ENCODE measurements around the gene UBR3.
"Not testable (repeated sequence)": the region's sequence is repeated elsewhere in the genome, so short reads cannot be mapped to it uniquely, and the experiment has no call there.

Gene UBR3

DNA sequence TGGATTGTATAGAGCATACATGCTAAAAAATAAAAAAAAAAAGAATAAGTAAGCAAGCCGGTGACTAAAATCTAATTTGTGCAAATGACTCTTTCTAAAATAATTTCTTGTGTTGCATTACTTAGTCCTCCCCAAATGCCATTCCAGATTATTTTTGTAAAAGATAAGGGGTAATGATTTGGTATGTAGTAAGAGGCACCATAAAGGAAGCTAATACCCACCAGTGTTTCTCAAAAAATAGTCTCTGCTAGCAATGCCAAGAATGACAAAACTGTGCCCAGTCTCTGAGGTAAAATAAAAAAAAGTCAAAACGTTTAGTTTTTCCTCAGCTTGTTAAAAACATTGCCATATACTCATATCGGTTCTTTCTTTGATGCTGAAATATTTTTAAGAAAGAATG is 5.2 kb upstream of the UBR3 start:
- DNase-seq (ENCODE audit: low spot score) = no peak

GRCh38 chr2:169822785-169823392 is 4.4 kb upstream of the UBR3 start:
- DNase-seq (ENCODE audit: low spot score) = no peak

DNA sequence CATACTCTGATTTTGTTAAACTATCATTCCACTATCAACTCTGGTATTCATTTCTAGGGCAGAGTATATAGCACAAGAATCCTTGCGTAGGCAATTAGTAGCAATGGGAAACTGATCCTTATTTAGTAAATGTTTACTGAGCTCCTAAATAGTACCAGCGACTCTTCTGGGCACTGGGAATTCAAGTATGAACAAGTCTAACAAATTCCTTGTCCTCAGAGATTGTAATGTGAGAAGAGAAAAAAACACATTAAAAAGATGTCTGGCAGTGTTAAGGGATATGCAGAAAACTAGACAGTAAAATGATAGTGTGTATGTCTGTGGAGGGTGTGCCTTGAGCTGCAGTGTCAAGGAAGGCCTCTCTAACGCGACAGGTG is 3.3 kb upstream of the UBR3 start:
- no peak for DNase-seq (ENCODE audit: low spot score)

GRCh38 chr2:169824373-169825333 is 2.6 kb upstream of the UBR3 start, which contains the start of gene METTL5:
Gene METTL5, minus strand, starts transcription at chr2:169824905. Its CDS starts 308 bp downstream, at chr2:169824597.
- DNase-seq (ENCODE audit: low spot score) = peak; percentile 85

DNA sequence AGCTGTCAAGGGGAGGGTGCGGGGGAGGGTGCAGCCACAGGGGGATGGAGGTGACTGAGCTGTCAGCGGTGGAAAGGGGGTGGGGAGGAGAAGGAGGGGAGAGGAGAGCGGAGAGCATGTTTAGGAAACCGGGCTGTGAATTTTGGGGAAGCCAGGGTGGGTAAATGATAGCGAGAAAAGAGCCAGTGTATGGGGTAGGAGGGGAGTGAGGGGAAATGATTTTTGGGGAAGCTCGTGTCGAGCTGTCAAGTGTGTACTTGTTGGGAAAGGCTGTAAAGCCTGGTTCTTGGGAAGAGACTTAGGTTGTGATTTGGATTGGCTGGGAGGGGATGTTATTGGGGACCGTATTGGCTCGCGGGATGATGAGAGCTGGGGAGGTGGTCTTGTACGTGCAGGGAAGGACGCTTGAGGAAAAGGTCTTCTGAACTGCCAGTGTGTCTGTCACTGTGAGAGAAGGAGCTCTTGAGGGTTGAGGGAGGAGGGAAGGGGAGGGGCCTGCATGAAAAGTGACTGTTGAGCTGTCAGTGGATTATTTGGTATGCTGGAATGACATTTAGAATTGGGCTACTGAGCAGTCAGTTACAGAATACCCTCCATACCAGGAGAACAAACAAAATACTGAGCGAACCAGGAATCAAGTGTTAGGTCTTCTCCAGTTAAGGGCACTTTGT is 1.0 kb downstream of the UBR3 start:
- DNase-seq (ENCODE audit: low spot score) = peak; percentile 62

DNA sequence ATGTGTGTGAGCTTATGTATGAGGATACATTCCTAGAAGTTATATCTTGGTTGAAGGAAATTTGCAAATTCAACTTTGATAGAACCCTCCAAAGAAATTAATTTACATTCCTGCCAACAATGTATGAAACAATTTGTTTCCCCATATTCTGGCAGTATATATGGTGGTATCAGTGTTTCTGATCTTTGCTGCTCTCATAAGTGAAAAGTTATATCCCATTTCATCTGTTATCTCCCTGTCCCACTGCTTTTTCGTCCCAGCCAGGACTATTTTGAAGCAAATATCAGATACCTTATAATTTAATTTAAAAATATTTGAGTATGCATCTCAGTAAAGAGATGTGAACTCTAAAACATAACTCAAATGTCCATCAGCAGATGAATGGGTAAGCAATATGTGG is 7.1 kb downstream of the UBR3 start:
- DNase-seq (ENCODE audit: low spot score) = no peak

GRCh38 chr2:169838743-169839489 is 11.7 kb downstream of the UBR3 start:
- no peak for DNase-seq (ENCODE audit: low spot score)

DNA sequence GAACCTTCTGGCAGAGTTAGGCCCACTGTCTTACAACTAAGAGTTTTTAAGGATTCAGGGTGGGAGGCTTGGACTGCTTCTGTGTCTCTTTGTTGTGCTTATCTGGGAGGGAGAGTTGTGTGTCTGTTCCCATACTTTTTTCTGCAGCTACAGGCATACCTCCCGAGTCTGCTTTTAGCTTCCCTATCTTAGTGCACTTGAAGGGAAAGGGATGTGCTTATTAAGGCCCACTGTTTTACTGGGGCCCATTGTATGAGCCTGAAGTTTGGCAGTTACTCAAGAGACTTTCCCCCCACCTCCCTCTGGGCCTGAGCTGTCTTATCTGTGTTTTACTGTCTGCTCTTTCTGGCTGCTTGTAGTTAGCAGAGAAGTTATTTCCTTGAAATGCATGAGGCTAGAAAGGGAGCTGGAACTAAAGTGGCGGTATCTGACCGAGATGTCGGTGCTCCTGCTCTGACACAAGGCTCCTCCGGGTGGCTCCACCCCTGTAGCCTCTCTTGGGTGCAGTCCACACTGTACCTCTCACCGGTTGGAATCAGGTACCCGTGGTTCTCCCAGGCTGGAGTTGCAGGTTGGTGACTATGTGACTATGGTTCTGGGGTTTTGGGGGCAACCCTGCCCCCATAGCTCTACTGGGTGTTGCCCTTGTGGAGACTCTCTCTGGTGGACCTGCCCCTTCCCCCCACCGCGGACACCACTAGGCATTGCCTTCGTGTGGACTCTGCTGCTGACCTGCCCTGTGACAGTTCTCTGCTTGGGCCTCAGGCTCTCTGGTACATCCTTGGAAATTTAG is 12.9 kb downstream of the UBR3 start:
- no peak for DNase-seq (ENCODE audit: low spot score)

DNA sequence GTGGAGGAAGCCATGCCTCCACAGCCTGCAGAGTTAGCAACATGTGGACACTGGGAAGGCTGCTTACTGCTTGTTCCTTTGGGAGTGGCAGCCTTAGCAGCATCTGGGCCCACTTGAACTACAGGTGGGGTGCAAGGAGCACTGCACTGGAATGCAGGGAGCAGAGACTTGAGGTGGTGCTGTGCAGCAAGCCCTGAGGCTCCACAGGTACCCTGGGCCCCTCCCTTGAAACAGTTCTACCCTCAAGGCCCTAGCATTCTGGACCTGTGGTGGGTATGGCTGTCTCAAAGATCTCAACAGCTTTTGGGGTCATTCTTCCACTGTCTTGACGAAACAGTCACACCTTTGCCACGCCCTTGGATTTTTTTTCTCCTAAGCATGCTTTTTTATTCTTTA is 13.5 kb downstream of the UBR3 start:
- no peak for DNase-seq (ENCODE audit: low spot score)

DNA sequence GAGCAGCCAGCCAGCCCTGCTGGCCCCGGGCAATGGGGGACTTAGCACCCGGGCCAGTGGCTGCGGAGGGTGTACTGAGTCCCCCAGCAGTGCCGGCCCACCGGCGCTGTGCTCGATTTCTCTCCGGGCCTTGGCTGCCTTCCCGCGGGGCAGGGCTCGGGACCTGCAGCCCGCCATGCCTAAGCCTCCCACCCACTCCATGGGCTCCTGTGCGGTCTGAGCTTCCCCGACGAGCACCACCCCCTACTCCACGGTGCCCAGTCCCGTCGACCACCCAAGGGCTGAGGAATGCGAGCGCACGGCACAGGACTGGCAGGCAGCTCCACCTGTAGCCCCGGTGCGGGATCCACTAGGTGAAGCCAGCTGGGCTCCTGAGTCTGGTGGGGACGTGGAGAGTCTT is 14.4 kb downstream of the UBR3 start:
- DNase-seq (ENCODE audit: low spot score) = not testable (repeated sequence)

- DNase-seq (ENCODE audit: low spot score) = no peak
Measured at GRCh38 chr2:169845016-169845415, 17.8 kb downstream of the UBR3 start.

DNA sequence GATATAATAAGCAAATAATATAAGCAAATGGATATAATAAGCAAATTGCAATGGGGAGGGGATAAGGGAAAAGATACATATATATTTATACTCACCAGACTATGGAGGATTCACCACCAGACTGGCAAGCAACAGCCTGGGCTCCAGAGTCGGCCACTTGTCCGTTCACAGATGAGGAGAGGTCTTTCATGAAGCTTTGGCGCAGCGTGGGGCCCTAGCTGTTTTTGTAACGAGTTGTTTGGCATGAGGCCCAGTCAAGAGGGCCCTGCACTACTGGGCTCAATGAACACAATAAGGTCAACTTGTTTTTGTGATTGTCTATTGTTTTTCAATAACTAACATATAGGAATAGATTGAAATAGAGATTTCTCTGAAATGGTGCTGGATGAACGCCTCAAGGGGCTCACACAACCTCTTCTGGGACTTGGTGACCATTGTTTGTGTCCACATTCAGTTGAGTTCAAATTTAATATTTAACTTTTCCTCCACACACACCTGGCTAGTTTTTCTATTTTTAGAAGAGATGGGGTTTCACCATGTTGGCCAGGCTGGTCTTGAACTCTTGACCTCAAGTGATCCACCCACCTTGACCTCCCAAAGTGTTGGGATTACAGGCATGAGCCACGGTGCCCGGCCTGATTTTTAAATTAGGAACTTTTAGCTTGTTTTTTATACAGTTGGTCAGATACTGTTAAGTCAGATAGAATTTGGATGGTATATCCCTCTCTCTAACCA is 21.9 kb downstream of the UBR3 start:
- not testable (repeated sequence) for DNase-seq (ENCODE audit: low spot score)

DNA sequence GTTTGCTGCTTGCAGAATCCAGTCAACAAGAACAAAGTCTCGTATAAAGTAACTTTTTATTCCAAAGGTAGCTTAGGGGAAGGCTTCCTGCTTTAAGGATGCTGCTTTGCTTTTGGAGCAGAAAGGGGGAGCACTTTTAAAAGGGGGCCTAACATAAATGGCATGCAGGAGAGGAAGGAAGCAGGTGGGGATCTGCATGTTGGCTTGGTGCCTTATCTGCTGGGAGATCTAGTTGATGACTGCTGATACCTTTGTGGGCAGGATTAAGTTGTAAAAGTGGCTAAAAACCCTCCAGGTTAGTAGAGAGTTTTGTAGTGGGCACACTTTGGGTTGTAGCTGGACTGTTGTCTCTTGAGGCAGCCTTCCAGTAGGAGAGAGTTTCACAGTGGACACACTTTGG is 22.5 kb downstream of the UBR3 start:
- DNase-seq (ENCODE audit: low spot score) = no peak

DNA sequence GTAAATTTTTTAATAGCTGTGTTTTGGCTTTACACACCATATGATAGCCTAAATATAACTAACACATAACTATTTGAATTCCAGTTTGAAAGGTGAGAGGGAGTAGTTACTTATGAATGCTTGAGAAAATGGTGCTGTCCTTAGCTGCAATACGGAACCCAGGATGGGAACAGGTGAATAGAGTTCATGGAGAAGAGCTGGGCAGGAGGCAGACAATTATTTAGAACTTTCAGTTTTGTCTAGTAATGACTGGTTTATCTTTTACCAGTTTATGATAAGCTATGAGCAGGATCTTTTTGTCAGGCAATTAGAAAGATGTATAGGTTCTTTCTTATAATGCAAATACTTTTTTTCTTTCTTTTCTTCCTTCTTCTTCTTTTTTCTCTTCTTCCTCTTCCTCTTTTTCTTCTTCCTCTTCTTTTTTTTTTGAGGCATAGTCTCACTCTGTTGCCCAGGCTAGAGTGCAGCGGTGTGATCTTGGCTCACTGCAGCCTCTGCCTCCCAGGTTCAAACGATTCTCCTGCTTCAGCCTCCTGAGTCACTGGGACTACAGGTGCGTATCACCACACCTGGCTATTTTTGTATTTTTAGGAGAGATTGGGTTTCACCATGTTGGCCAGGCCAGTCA is 25.9 kb downstream of the UBR3 start:
- no peak for DNase-seq (ENCODE audit: low spot score)

DNA sequence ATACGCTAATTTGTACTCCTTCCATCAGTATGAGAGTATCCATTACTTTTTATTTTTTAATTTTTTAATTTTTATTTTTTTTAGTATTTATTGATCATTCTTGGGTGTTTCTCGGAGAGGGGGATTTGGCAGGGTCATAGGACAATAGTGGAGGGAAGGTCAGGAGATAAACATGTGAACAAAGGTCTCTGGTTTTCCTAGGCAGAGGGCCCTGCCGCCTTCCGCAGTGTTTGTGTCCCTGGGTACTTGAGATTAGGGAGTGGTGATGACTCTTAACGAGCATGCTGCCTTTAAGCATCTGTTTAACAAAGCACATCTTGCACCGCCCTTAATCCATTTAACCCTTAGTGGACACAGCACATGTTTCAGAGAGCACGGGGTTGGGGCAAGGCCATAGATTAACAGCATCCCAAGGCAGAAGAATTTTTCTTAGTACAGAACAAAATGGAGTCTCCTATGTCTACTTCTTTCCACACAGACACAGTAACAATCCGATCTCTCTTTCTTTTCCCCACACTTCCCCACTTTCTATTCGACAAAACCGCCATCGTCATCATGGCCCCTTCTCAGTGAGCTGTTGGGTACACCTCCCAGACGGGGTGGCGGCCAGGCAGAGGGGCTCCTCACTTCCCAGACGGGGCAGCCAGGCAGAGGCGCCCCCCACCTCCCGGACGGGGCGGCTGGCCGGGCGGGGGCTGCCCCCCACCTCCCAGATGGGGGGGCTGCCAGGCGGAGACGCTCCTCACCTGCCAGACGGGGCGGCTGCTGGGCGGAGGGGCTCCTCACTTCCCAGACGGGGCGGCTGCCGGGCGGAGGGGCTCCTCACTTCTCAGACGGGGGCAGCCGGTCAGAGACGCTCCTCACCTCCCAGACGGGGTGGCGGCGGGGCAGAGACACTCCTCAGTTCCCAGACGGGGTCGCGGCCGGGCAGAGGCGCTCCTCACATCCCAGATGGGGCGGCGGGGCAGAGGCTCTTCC is 28.3 kb downstream of the UBR3 start:
- not testable (repeated sequence) for DNase-seq (ENCODE audit: low spot score)

GRCh38 chr2:169859423-169859822 is 32.2 kb downstream of the UBR3 start:
- DNase-seq (ENCODE audit: low spot score) = no peak

GRCh38 chr2:169860149-169860548 is 32.9 kb downstream of the UBR3 start:
- no peak for DNase-seq (ENCODE audit: low spot score)

- DNase-seq (ENCODE audit: low spot score) = no peak
Measured at GRCh38 chr2:169862816-169863215, 35.6 kb downstream of the UBR3 start.
